PC-9 (cell line): ENCODE results near the gene ALKBH2. TPM values are rescaled to one million over a fixed set of nuclear protein-coding genes. Genes with fewer than 3 reads are reported as not detected.

ENCODE experiments used
- BruUV-seq: library from RNA; stranded (reverse); fragments of 400-500 nt; replicated peaks from 2 replicates; lab custom pipeline; 2021; lab: Mats Ljungman, UMichigan
- CTCF ChIA-PET: fragments of 300-600 bp; sonication (Branson Sonifier 250); formaldehyde crosslinking; loops from one replicate; lab custom pipeline; 2022; ENCODE audit warnings: antibody characterized with exemption; lab: Charles Lee
- POLR2A ChIA-PET: fragments of 300-600 bp; sonication (Branson Sonifier 250); formaldehyde crosslinking; loops from one replicate; lab custom pipeline; 2022; ENCODE audit warnings: antibody characterized with exemption; ENCODE audit not compliant: unreplicated experiment; lab: Charles Lee
- DNase-seq, 2 experiments: peaks; one replicate each; pipeline versions ENCODE4 v3.0.0 to v3.0.0-alpha.2; 2015 to 2022; ENCODE audit warnings: mixed read lengths in 1 of 2
- H2AFZ ChIP-seq: fragments of 200-600 bp; sonication (generic); 2 replicates; pipeline ENCODE4 v1.8.1; 2017; ENCODE audit warnings: antibody characterized with exemption
- H3F3A ChIP-seq: fragments of 200-600 bp; sonication (generic); 2 replicates; pipeline ENCODE4 v1.8.1; 2017; ENCODE audit warnings: antibody characterized with exemption, mild to moderate bottlenecking, low read depth; ENCODE audit not compliant: insufficient read depth
- H3K27ac ChIP-seq: fragments of 200-600 bp; sonication (generic); 2 replicates; pipeline ENCODE4 v1.6.1; 2016; ENCODE audit warnings: mixed run types
- H3K27me3 ChIP-seq: fragments of 200-600 bp; sonication (generic); 2 replicates; pipeline ENCODE4 v1.6.1; 2016; ENCODE audit warnings: low read depth, mixed run types; ENCODE audit not compliant: insufficient read depth
- H3K36me3 ChIP-seq: fragments of 200-600 bp; sonication (generic); 2 replicates; pipeline ENCODE4 v1.6.1; 2016; ENCODE audit warnings: low read depth, mixed run types
- H3K4me1 ChIP-seq: fragments of 200-600 bp; sonication (generic); replicated peaks from 2 replicates; pipeline ENCODE4 v1.6.1; 2016; ENCODE audit warnings: mixed run types; ENCODE audit not compliant: insufficient read depth
- H3K4me2 ChIP-seq: fragments of 200-600 bp; sonication (generic); 2 replicates; pipeline ENCODE4 v1.6.1; 2017; ENCODE audit warnings: mixed run types
- H3K4me3 ChIP-seq: fragments of 200-600 bp; sonication (generic); 2 replicates; pipeline ENCODE4 v1.6.1; 2016; ENCODE audit warnings: mixed run types
- H3K79me2 ChIP-seq: fragments of 200-600 bp; sonication (generic); 2 replicates; pipeline ENCODE4 v1.6.1; 2017; ENCODE audit warnings: low read depth, mixed run types
- H3K9me2 ChIP-seq: fragments of 200-600 bp; sonication (generic); 2 replicates; pipeline ENCODE4 v1.8.1; 2017; ENCODE audit warnings: mild to moderate bottlenecking; ENCODE audit not compliant: insufficient read depth
- H3K9me3 ChIP-seq: fragments of 200-600 bp; sonication (generic); 2 replicates; pipeline ENCODE4 v1.8.1; 2016; ENCODE audit warnings: low read depth; ENCODE audit not compliant: insufficient read depth
- H4K20me1 ChIP-seq: fragments of 200-600 bp; sonication (generic); 2 replicates; pipeline ENCODE4 v1.8.1; 2017; ENCODE audit not compliant: insufficient read depth
- CTCF ChIP-seq: fragments of 200-600 bp; sonication (generic); conservative IDR thresholded peaks from 2 replicates; pipeline ENCODE4 v1.6.1; 2017; ENCODE audit warnings: mixed run types, antibody characterized with exemption, mild to moderate bottlenecking, moderate library complexity
- EZH2 ChIP-seq: fragments of 200-600 bp; sonication (generic); IDR thresholded peaks from 2 replicates; pipeline ENCODE4 v1.8.0; 2017; ENCODE audit warnings: antibody characterized with exemption, low read depth
- intact Hi-C: fragments of 100-400 bp; cut with micrococcal nuclease; formaldehyde crosslinking; loops from one replicate; pipeline ENCODE4 v1.10.0; 2022; ENCODE audit not compliant: unreplicated experiment
- total RNA-seq: library from RNA; stranded (reverse); gene quantifications from 2 replicates; pipeline ENCODE4 v1.2.3, GENCODE V29; 2021

The ALKBH2 gene
- total RNA-seq, 1 experiment from 2014 or later = 14.9 TPM

- DNase-seq = peak in 1 of 2 experiments; percentile 61
- CTCF ChIA-PET = interaction anchor here (0.6 kb wide), 1 partner anchor 14 kb away, joined by 5 read pairs; the partner anchor contains the start of gene UNG
Observed at GRCh38 chr12:109110988-109111495, 17.8 kb upstream of the ALKBH2 start.

GRCh38 chr12:109109746-109110350, 16.6 kb upstream of the ALKBH2 start:
- Histone ChIP-seq H3K9me3 (no peaks in the 10 kb centered on the region), H3K4me1 (no peaks in the 10 kb centered on the region), H3K4me3 (no peak overlapping the region), H3K79me2 (no peaks in the 10 kb centered on the region), H3K9me2 (no peaks in the 10 kb centered on the region), H3K27me3 (no peaks in the 10 kb centered on the region), H3K27ac (no peak overlapping the region), H3F3A (peaks cover 7% of the 10 kb centered on the region; the same call in 1 of the 2 replicates), H4K20me1 (no peaks in the 10 kb centered on the region), H2AFZ (no peak overlapping the region), H3K36me3 (0 out of 2 replicates have a peak, but pooled peaks cover 2% of the 10 kb centered on the region), H3K4me2 (no peak overlapping the region)
- intact Hi-C loops = loop anchor here (5.0 kb wide), 1 partner anchor 152 kb away; no protein-coding TSS in a partner anchor
- TF ChIP-seq CTCF (no peak), EZH2 (no peak)
- POLR2A ChIA-PET = no interaction called here
- DNase-seq = no peak
- BruUV-seq = no TSS peak
- CTCF ChIA-PET = no interaction called here

More at GRCh38 chr12:109110988-109111495, 17.8 kb upstream of the ALKBH2 start:
- no peaks in the 10 kb centered on the region for H3K36me3 ChIP-seq
- H3K9me3 ChIP-seq = no peaks in the 10 kb centered on the region
- H3F3A ChIP-seq = peaks cover 7% of the 10 kb centered on the region; the same call in 1 of the 2 replicates
- H3K79me2 ChIP-seq = no peaks in the 10 kb centered on the region
- H4K20me1 ChIP-seq = no peaks in the 10 kb centered on the region
- H3K4me3 ChIP-seq = no peak overlapping the region
- H3K27me3 ChIP-seq = no peaks in the 10 kb centered on the region
- POLR2A ChIA-PET = no interaction called here
- TF ChIP-seq EZH2 (no peak), CTCF (no peak)
- no TSS peak for BruUV-seq
- no peak overlapping the region for H3K27ac ChIP-seq
- intact Hi-C loops = loop anchor here (5.0 kb wide), 1 partner anchor 151 kb away; no protein-coding TSS in a partner anchor
- no peaks in the 10 kb centered on the region for H3K9me2 ChIP-seq
- H3K4me2 ChIP-seq = no peak overlapping the region
- no peaks in the 10 kb centered on the region for H3K4me1 ChIP-seq
- no peak overlapping the region for H2AFZ ChIP-seq

GRCh38 chr12:109105176-109105575, 11.9 kb upstream of the ALKBH2 start:
- no TSS peak for BruUV-seq
- Histone ChIP-seq H3K79me2 (peaks cover 3% of the 10 kb centered on the region; the same call in 1 of the 2 replicates), H3K9me3 (no peaks in the 10 kb centered on the region), H3K4me2 (no peak overlapping the region), H3K27me3 (no peaks in the 10 kb centered on the region), H3F3A (no peaks in the 10 kb centered on the region), H3K4me3 (no peak overlapping the region), H4K20me1 (no peaks in the 10 kb centered on the region), H3K36me3 (peaks cover 6% of the 10 kb centered on the region; the same call in 1 of the 2 replicates), H2AFZ (no peak overlapping the region), H3K27ac (no peak overlapping the region), H3K9me2 (no peaks in the 10 kb centered on the region), H3K4me1 (no peaks in the 10 kb centered on the region)
- TF ChIP-seq EZH2 = no peak
- no peak for TF ChIP-seq CTCF
- no peak for DNase-seq
- ChIA-PET POLR2A (no interaction called here), CTCF (no interaction called here)
- intact Hi-C loops = no loop called here
